Cardiac muscle cell (in vitro differentiated cells and primary cell): ENCODE measurements around the gene CPT2. TPM values are rescaled to one million over a fixed set of nuclear protein-coding genes. Genes with fewer than 3 reads are reported as not detected.

Experiments
- DNase-seq, 2 donors: peaks; one replicate each; pipeline versions ENCODE4 v3.0.0 to v3.0.0-alpha.2; 2010 to 2017; ENCODE audit warnings: low read depth in 1 of 2, low spot score in 1 of 2
- H3K27ac ChIP-seq: fragments of 200-600 bp; sonication (generic); 2 replicates; pipeline ENCODE4 v1.5.1; 2016
- H3K27me3 ChIP-seq: fragments of 200-600 bp; sonication (generic); 2 replicates; pipeline ENCODE4 v1.6.0; 2016; ENCODE audit warnings: control low read depth
- H3K36me3 ChIP-seq: fragments of 200-600 bp; sonication (generic); 2 replicates; pipeline ENCODE4 v1.5.1; 2016; ENCODE audit warnings: control low read depth
- H3K4me1 ChIP-seq: fragments of 200-600 bp; sonication (generic); 2 replicates; pipeline ENCODE4 v1.8.1; 2017; ENCODE audit warnings: low read depth, mild to moderate bottlenecking, mixed run types
- H3K4me3 ChIP-seq: fragments of 200-600 bp; sonication (generic); 2 replicates; pipeline ENCODE4 v1.5.1; 2016; ENCODE audit warnings: mild to moderate bottlenecking
- H3K9me3 ChIP-seq: fragments of 200-600 bp; sonication (generic); 2 replicates; pipeline ENCODE4 v1.5.1; 2017; ENCODE audit warnings: low read depth, mild to moderate bottlenecking, control low read depth
- CTCF ChIP-seq: IDR thresholded peaks from 2 replicates; pipeline ENCODE4 v1.5.1; 2012; ENCODE audit warnings: low read depth, mild to moderate bottlenecking, low read length
- polyA plus RNA-seq: library from polyadenylated mRNA; unstranded; fragments of >200 nt; fragmentation: Nextera tagmentation; extraction: Ambion mirVana; gene quantifications from 2 replicates; pipeline ENCODE4 v1.2.1, GENCODE V29; 2016
- total RNA-seq: library from RNA; depleted of rRNA; stranded (reverse); fragments of >200 nt; gene quantifications from 2 replicates; pipeline ENCODE4 v1.2.3, GENCODE V29; 2016

The CPT2 gene
- total and polyA plus RNA-seq, 2 experiments from 2014 or later: 47.1 to 60.1 TPM

DNA sequence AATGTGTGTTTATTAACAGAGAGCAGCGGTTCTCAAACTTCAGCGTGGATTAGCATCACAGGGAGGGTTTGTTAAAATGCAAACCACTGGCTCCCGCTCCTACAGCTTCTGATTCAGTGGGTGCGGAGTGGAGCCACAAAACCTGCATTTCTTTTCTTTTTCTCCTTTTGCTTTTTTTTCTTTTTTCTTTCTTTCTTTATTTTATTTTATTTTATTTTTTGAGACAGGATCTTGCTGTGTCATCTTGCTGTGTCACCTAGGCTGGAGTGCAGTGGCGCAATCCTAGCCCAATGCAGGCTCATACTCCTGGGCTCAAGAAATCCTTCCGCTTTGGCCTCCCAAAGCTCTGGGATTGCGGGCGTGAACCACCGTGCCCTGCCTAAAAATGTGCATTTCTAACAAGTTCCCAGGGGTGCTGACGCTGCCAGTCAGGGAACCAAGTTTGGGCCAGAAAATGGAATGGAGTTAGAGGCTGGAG, 33.3 kb upstream of the CPT2 start:
- Histone ChIP-seq H3K27me3 (no peaks in the 10 kb centered on the region), H3K27ac (no peak overlapping the region), H3K4me1 (no peaks in the 10 kb centered on the region), H3K4me3 (no peak overlapping the region), H3K36me3 (no peaks in the 10 kb centered on the region), H3K9me3 (no peaks in the 10 kb centered on the region)
- DNase-seq: no peak
- no peak for TF ChIP-seq CTCF

DNA sequence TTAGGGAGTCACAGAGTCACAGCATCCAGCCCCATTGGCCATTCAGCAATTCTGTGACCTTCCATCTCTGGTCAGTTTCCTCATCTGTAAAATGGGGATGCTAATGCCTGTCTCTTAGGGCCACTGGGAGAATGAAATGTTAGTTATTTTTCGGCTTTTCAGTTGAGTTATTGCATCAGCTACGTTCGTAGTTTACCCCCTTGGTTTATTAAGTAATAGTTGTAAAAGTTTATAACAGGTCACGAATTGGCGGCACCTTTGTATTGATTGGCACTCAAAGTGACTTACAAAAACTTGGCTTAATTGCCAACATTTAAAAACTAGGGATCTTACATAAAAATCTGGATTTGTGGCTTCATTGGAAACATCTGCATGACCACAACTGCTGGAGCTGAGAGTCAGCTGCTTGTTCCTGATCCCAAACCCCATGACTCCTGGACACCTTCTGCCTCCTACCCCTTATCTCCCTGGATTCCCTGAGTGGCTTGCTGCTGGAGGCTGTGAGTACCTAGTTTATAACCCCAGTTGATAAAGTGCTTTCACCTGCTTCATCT, 31.1 kb upstream of the CPT2 start:
- Histone ChIP-seq H3K27me3 (no peaks in the 10 kb centered on the region), H3K27ac (no peak overlapping the region)
- TF ChIP-seq CTCF: no peak

GRCh38 chr1:53166366-53166765, 30.3 kb upstream of the CPT2 start:
- no peak overlapping the region for H3K4me3 ChIP-seq
- H3K9me3 ChIP-seq: no peaks in the 10 kb centered on the region
- no peak overlapping the region for H3K27ac ChIP-seq
- H3K4me1 ChIP-seq: no peaks in the 10 kb centered on the region
- no peaks in the 10 kb centered on the region for H3K27me3 ChIP-seq
- no peak for TF ChIP-seq CTCF
- no peak for DNase-seq
- H3K36me3 ChIP-seq: no peaks in the 10 kb centered on the region

More for the DNA sequence above, 31.1 kb upstream of the CPT2 start:
- no peaks in the 10 kb centered on the region for H3K36me3 ChIP-seq
- no peak for DNase-seq
- H3K4me3 ChIP-seq: no peak overlapping the region
- H3K9me3 ChIP-seq: no peaks in the 10 kb centered on the region
- no peaks in the 10 kb centered on the region for H3K4me1 ChIP-seq

DNA sequence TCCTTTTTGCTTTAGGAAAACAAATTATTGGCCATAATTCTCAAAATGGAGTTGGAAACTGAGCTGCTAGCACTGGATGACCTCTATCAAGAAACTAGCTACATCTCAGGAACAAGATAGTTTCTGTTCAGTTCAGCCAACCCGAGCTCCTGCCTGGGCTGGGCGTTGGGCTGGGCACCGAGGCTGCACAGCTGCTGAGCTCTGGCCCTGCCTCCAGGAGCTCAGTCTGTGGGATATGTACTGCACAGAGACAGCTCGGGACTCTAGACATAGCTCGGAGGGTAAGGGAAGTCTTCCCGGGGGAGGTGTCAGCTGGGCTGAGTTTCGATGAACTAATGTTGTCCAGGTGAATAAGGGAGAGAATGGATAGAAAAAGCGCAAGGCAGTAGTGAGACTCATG, 29.7 kb upstream of the CPT2 start:
- Histone ChIP-seq H3K36me3 (no peaks in the 10 kb centered on the region), H3K4me1 (no peaks in the 10 kb centered on the region), H3K9me3 (no peaks in the 10 kb centered on the region), H3K4me3 (no peak overlapping the region), H3K27me3 (no peaks in the 10 kb centered on the region), H3K27ac (no peak overlapping the region)
- TF ChIP-seq CTCF: no peak
- DNase-seq: no peak

- H3K9me3 ChIP-seq: no peaks in the 10 kb centered on the region
- no peak overlapping the region for H3K27ac ChIP-seq
- H3K4me1 ChIP-seq: no peaks in the 10 kb centered on the region
- TF ChIP-seq CTCF: peak; percentile 45
- peak; percentile 24 to 69 for DNase-seq
- no peak overlapping the region for H3K4me3 ChIP-seq
- no peaks in the 10 kb centered on the region for H3K36me3 ChIP-seq
- no peaks in the 10 kb centered on the region for H3K27me3 ChIP-seq
These were observed 24.0 kb upstream of the CPT2 start for GRCh38 chr1:53172426-53173128.
